Dermis microvascular lymphatic vessel endothelial cell (primary cell): ENCODE results near the gene AGPS. TPM values are rescaled to one million over a fixed set of nuclear protein-coding genes. Genes with fewer than 3 reads are reported as not detected.

ENCODE experiments used
- DNase-seq, 2 donors: peaks; one replicate each; pipeline versions ENCODE4 v3.0.0 to v3.0.0-alpha.2; 2010; ENCODE audit warnings: low read depth in 2 of 2
- total RNA-seq: library from RNA; depleted of rRNA; stranded (reverse); fragments of >200 nt; gene quantifications from 2 replicates; pipeline ENCODE4 v1.2.1, GENCODE V29; 2014

The AGPS gene
- total RNA-seq, 1 donor from 2014 or later: 43.0 TPM

GRCh38 chr2:177586154-177586553 is 193.6 kb downstream of the AGPS start:
- DNase-seq: no peak

DNA sequence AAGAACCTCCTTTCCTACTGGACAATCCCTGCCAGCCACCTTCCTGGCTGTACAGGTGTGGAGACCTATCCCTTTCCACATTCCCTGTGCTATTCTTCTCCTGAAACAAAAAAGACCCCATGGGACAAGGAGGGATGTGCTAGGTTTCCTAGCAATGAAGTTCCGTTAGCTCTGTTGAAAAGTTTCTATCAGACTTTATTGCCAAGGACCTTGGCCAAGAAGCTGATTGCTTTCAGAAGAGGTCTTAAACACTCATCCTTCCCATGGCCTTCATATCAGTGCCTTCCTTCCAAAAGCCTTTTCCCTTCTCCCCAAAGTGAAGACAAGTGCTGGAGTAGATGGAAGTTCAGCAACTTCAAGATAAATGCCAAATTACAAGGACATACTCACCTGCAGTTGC is 194.8 kb downstream of the AGPS start:
- DNase-seq: no peak

- no peak for DNase-seq
Measured at GRCh38 chr2:177588671-177589070, 196.1 kb downstream of the AGPS start.

- no peak for DNase-seq
Measured at GRCh38 chr2:177589186-177589585, 196.6 kb downstream of the AGPS start.

GRCh38 chr2:177592397-177592796 is 199.8 kb downstream of the AGPS start:
- no peak for DNase-seq

- DNase-seq: no peak
Measured at GRCh38 chr2:177592945-177593344, 200.4 kb downstream of the AGPS start.

DNA sequence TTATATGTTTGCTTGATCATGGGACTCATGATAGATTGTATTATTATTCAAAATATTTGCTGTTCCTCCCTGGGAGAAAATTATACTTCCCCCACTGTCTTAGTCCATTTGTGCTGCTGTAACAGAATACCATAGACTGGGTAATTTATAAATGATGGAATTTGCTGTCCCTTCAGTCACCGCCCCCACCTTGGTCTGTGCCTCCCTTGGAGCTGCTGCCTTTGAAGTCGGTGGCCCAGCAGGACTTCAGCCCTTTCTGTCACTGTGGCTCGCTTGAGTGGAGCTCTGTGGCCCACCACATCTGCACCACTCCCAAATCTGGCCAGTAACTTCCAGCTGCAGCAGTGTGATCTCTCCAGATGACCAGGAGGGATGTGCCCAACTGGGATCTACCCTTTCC is 200.8 kb downstream of the AGPS start:
- no peak for DNase-seq

Other genes with a start within 250 kb of the AGPS start
- gene HNRNPA3, start 180.0 kb upstream of the AGPS start, total RNA-seq: 34.6 and 40.8 TPM in 2 replicates
- gene NFE2L2, start 128.0 kb upstream of the AGPS start, total RNA-seq: 22.9 and 47.2 TPM in 2 replicates